Measurements from ENCODE around the gene ABCC1.
"Not testable (repeated sequence)": the region's sequence is repeated elsewhere in the genome, so short reads cannot be mapped to it uniquely, and the experiment has no call there.

ABCC1 gene

DNA sequence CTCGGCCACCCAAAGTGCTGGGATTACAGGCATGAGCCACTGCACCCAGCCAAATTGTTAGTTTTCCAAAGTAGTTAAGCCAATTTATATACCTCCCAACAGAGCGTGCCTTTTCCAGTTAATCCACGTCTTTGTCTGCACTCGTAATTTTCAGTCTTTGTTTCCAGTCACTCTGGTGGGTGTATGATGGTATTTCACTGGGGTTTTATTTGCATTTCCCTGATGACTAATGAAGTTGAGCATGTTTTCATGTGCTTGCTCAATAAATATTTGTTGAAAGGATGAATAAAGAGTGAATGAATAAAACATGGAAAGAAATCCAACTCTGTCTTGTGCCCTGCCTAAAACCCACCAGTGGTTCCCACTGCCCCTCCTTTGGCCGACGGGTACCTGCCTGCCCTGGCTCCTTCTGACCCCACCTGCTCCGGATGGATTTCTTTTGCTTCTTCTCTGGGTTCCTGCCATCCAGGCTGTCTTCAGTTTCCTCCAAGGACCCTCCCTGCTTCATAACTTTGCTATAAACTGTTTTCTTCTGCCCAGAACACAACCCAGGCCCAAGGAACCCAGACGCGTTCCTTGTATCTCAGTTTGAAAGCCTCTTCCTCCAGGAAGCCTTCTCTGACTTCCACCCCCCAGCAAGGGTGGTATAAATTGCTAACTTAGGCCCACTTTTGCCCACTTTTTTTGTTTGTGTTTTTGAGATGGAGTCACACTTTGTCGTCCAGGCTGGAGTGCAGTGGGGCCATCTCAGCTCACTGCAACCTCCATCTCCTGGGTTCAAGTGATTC is 3.0 kb upstream of the ABCC1 start:
- DNase-seq, result no peak

GRCh38 chr16:15947983-15948509 is 1.4 kb upstream of the ABCC1 start:
- no peak for DNase-seq

GRCh38 chr16:15948532-15949209 is 745 bp upstream of the ABCC1 start:
- DNase-seq, result no peak

GRCh38 chr16:15950161-15950854 is 892 bp downstream of the ABCC1 start:
- peak; percentile 38 to 66 for DNase-seq

DNA sequence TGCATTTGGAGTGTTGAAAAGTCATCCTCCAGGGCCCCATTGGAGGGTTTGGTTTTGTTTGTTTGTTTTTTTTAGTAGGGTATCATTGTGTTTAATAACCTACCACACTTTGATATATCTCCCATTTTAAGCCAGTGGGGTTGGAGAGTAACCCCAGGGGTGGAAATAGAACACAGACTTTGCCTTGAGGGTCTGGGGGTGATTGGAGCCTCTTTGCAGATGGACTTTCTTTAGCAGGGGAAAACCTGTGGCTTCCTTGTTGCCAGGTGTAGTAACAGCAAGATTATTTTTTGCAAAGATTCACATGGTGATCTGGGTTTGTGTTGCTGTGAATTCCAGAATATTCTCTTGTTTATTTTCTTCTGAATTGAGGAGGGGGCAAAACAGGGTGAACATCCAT is 1.5 kb downstream of the ABCC1 start:
- no peak for DNase-seq

GRCh38 chr16:15951852-15952251 is 2.4 kb downstream of the ABCC1 start:
- no peak for DNase-seq

DNA sequence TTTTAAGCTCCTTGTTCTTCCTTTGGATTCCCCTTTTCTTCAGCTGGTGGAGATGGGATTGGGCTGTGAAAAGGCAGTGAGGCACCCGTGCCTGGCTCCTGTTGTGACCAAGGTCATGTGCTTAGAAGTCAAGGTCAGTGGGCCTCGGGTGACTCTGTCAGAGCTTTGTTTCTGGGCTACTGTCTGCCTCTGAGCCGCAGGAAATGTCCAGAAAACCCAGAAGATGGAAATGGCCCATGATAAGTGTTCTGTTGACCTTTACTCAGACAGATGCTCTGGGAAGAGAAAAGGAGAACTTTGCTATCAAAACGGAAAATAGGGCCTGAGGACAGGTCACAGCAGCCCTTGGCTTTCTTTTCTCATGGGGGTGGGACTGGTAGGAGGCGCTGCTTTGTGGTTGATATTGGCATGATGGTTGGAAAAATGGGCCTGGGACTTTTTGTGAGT is 2.9 kb downstream of the ABCC1 start:
- DNase-seq, result no peak

- no peak for DNase-seq
These were observed 4.1 kb downstream of the ABCC1 start for GRCh38 chr16:15953477-15953876.

- no peak for DNase-seq
These were observed 4.8 kb downstream of the ABCC1 start for GRCh38 chr16:15953929-15954813.

DNA sequence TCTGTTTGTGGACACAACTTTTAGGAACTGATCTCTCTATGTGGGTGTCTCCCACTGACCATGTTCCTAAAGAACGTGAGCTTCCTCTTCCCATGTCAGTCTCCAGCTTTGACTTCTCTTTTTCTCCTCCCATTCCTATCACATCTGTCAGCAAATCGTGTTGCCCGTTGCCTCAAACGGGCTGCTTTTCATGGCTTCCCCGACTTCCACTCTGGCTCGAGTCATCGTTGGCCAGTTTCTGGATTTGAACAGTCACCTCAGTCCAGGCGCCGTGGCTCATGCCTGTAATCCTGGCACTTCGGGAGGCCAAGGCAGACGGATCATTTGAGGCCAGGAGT is 5.4 kb downstream of the ABCC1 start:
- no peak for DNase-seq

- DNase-seq, result no peak
These were observed 6.0 kb downstream of the ABCC1 start for GRCh38 chr16:15955425-15955824.

DNA sequence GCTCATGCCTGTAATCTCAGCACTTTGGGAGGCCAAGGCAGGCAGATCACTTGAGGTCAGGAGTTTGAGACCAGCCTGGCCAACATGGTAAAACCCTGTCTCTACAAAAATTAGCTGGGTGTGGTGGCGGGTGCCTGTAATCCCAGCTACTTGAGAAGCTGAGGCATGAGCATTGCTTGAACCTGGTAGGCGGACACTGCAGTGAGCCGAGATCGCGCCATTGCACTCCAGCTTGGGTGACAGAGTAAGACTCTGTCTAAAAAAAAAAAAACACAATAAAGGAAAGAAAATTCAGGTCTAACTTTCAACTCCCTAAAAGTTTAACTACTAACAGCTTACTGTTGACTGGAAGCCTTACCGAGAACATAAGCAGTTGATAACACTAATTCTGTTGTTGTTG is 6.7 kb downstream of the ABCC1 start:
- not testable (repeated sequence) for DNase-seq

GRCh38 chr16:15958703-15959348 is 9.4 kb downstream of the ABCC1 start:
- DNase-seq, result no peak

- DNase-seq, result no peak
These were observed 10.9 kb downstream of the ABCC1 start for GRCh38 chr16:15960124-15960971.

DNA sequence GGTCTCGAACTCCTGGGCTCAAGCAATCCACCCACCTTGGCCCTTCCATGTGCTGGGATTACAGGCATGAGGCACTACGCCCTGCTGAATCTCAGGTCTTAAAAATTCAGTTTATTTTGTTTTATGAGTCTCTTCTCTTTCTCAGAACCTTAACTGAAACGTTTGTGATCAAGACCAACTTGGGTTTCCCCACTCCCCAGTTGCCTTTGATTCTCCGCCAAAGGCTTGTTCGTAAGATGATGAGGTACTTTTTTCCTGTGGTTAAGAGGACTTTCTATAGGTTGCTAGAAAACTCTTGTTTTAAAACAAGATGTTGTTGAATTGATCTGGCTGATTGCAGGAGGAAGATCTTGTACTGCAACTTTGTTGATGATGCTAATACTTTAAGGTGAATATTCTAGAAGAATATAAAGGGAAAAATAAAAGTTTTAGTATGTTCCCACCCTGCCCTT is 11.7 kb downstream of the ABCC1 start:
- DNase-seq, result no peak

DNA sequence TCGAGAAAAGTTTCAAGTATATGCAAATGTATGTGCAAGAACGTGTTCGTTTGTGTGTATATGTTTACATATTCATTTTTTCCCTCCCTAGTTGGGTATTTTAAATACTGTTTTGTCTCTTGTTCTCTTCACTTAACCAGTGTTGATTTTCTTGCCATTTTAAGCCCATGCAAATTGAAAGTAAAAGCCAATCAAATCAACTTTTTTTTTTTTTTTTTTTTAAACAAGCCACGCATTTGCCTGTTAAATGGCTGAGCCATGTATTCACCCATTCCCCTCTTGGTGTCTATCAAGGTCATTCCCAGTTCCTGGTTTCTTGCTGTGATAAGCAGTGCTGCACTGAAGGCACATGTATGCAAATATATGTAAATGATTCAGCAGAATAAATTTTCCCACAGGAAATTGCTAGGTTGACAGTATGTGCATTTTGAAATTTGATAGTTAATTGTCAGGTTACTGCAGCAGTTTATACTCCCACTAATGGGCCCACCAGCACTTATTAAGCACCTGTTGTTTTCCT is 12.2 kb downstream of the ABCC1 start:
- DNase-seq, result no peak

- DNase-seq, result no peak
These were observed 14.0 kb downstream of the ABCC1 start for GRCh38 chr16:15963307-15963910.

GRCh38 chr16:15966420-15966819 is 17.0 kb downstream of the ABCC1 start:
- no peak for DNase-seq

GRCh38 chr16:15966836-15967546 is 17.6 kb downstream of the ABCC1 start:
- DNase-seq, result peak in 1 of 2 experiments; percentile 7

All from NCI-H524 (cell line).